Measurements from ENCODE around the gene FAM174C. TPM values are rescaled to one million over a fixed set of nuclear protein-coding genes. Genes with fewer than 3 reads are reported as not detected.
A peak's percentile ranks its signal among the peaks of the same experiment; 100 is the strongest.

The FAM174C gene
- total RNA-seq, 1 experiment from 2014 or later: 59.4 TPM

GRCh38 chr19:1241417-1242095 lies 33.8 kb upstream of the FAM174C start, which contains the start of gene ATP5F1D (continued):
- TF ChIP-seq E2F1 (CRISPR knock-in tag; IDR thresholded peaks at IDR 0.05): no peak
- TF ChIP-seq ZBTB43 (CRISPR knock-in tag; IDR thresholded peaks at IDR 0.05): no peak
- TF ChIP-seq TCF7 (CRISPR knock-in tag; IDR thresholded peaks at IDR 0.05; ENCODE audit: low read depth): no peak
- no peak for TF ChIP-seq SMAD3 (CRISPR knock-in tag; IDR thresholded peaks at IDR 0.05; ENCODE audit: borderline replicate concordance)
- TF ChIP-seq JUN (CRISPR knock-in tag; IDR thresholded peaks at IDR 0.05): no peak
- TF ChIP-seq ZNF232 (CRISPR knock-in tag; IDR thresholded peaks at IDR 0.05): no peak
- no peak for TF ChIP-seq SMAD4 (CRISPR knock-in tag; IDR thresholded peaks at IDR 0.05)
- no peak for TF ChIP-seq RORB (CRISPR knock-in tag; IDR thresholded peaks at IDR 0.05)
- TF ChIP-seq E2F4 (CRISPR knock-in tag; IDR thresholded peaks at IDR 0.05; ENCODE audit: borderline replicate concordance, low read depth): no peak
- peak; percentile 69; the same call in 1 of the 2 replicates for TF ChIP-seq TP53 (CRISPR knock-in tag; IDR thresholded peaks at IDR 0.05)
- no peak for TF ChIP-seq SOX15 (CRISPR knock-in tag; IDR thresholded peaks at IDR 0.05)
- TF ChIP-seq ZNF671 (CRISPR knock-in tag; IDR thresholded peaks at IDR 0.05): no peak
- no peak for TF ChIP-seq NFYB (CRISPR knock-in tag; conservative IDR thresholded peaks at IDR 0.05; ENCODE audit: low read depth)
- peak; percentile 55; the same call in 1 of the 2 replicates for TF ChIP-seq FOXP1 (CRISPR knock-in tag; IDR thresholded peaks at IDR 0.05; ENCODE audit: borderline replicate concordance)
- TF ChIP-seq RELA (CRISPR knock-in tag; IDR thresholded peaks at IDR 0.05; ENCODE audit: borderline replicate concordance): no peak
- TF ChIP-seq NR3C1 (CRISPR knock-in tag; conservative IDR thresholded peaks at IDR 0.05; ENCODE audit: low read depth): no peak
- no peak for TF ChIP-seq OVOL2 (CRISPR knock-in tag; IDR thresholded peaks at IDR 0.05; ENCODE audit: borderline replicate concordance)
- no peak for TF ChIP-seq ZNF317 (CRISPR knock-in tag; IDR thresholded peaks at IDR 0.05; ENCODE audit: borderline replicate concordance, low read depth)
- TF ChIP-seq PREB (CRISPR knock-in tag; IDR thresholded peaks at IDR 0.05; ENCODE audit: borderline replicate concordance): no peak
- TF ChIP-seq ATF1 (CRISPR knock-in tag; IDR thresholded peaks at IDR 0.05): no peak
- no peak for TF ChIP-seq NFE2L1 (CRISPR knock-in tag; IDR thresholded peaks at IDR 0.05)
- TF ChIP-seq ZNF425 (CRISPR knock-in tag; conservative IDR thresholded peaks at IDR 0.05): no peak
- TF ChIP-seq HMGXB4 (CRISPR knock-in tag; IDR thresholded peaks at IDR 0.05): no peak
- no peak for TF ChIP-seq CDX4 (CRISPR knock-in tag; IDR thresholded peaks at IDR 0.05; ENCODE audit: borderline replicate concordance)
- TF ChIP-seq ZNF281 (CRISPR knock-in tag; IDR thresholded peaks at IDR 0.05): no peak
- no peak for TF ChIP-seq ZNF219 (CRISPR knock-in tag; IDR thresholded peaks at IDR 0.05; ENCODE audit: borderline replicate concordance)
- no peak for TF ChIP-seq FOXJ3 (CRISPR knock-in tag; IDR thresholded peaks at IDR 0.05; ENCODE audit: borderline replicate concordance)

Measured in WTC11 (cell line).